Tibial artery (tissue), 4 donors: Measurements from ENCODE around the gene KCNK7.

Experiments
- DNase-seq, 2 donors: peaks; one replicate each; pipeline ENCODE4 v3.0.0-alpha.2; 2019
- H3K27ac ChIP-seq, 2 donors: fragments of 200-600 bp; sonication (generic) in 1 of 2; 1 replicate in 1 of 2; 2 replicates in 1 of 2; pipeline ENCODE4 v1.5.1; 2018 to 2019; ENCODE audit warnings: mild to moderate bottlenecking in 1 of 2
- H3K27me3 ChIP-seq, 2 donors: fragments of 200-600 bp; sonication (generic) in 1 of 2; one replicate each; pipeline versions ENCODE4 v1.5.1 to v1.6.0; 2016 to 2019
- H3K36me3 ChIP-seq, 3 donors: fragments of 200-600 bp; sonication (generic) in 2 of 3; one replicate each; pipeline ENCODE4 v1.5.1; 2016 to 2019; ENCODE audit warnings: mild to moderate bottlenecking in 2 of 3
- H3K4me1 ChIP-seq, 4 donors: fragments of 200-600 bp; sonication (generic) in 2 of 4; 1 replicate in 3 of 4; 2 replicates in 1 of 4; pipeline ENCODE4 v1.5.1; 2016 to 2019
- H3K4me3 ChIP-seq, 2 donors: fragments of 200-600 bp; sonication (generic) in 1 of 2; 1 replicate in 1 of 2; 2 replicates in 1 of 2; pipeline ENCODE4 v1.5.1; 2018 to 2019; ENCODE audit warnings: mild to moderate bottlenecking in 2 of 2
- H3K9me3 ChIP-seq, 3 donors: fragments of 200-600 bp; sonication (generic) in 1 of 3; one replicate each; pipeline ENCODE4 v1.5.1; 2016 to 2019
- CTCF ChIP-seq, 2 experiments: fragments of 200-600 bp in 1 of 2; fragments of 450-650 bp in 1 of 2; IDR thresholded peaks; one replicate each; pipeline ENCODE4 v1.5.1; 2017 to 2019; ENCODE audit warnings: antibody characterized with exemption in 2 of 2, mild to moderate bottlenecking in 1 of 2, moderate library complexity in 1 of 2
- intact Hi-C: fragments of 100-400 bp; cut with DNase I; formaldehyde crosslinking; loops from one replicate; pipeline ENCODE4 v1.15.0; 2023; ENCODE audit warnings: low total_unique reads

The KCNK7 gene

DNA sequence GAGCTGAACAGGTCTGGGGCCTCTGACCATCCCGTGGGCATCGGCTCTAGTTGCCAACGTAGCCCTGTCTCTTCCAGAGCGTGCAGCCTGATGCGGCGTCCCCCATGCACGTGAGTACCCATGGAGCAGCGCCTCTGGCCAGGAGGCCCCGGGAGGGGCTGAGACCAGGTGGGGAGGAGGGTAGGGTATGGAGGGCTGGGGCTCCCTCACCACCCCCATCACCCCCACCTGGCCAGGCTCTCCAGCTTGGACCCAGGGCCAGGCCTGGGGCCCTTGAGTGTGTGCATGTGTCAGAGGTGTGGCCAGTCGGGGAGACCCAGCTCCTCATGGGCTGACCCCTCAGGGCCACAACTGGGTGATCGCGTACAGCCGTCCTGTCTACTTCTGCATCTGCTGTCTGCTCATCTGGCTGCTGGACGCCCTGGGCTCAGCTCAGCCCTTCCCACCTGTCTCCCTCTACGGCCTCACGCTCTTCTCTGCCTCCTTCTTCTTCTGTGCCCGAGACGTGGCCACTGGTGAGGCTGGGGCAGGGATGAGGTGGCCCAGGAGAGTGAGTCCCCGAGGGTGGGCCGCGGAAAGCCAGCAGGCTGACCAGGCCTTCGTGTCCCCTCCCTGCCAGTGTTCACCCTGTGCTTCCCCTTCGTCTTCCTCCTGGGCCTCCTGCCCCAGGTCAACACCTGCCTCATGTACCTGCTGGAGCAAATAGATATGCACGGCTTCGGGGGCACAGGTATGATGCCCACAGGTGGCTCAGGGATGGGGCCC lies 28.4 kb upstream of the KCNK7 start:
- no peaks in the 10 kb centered on the region for H3K9me3 ChIP-seq
- H3K4me3 ChIP-seq: no peak overlapping the region
- peaks cover 72 to 100% (median 95%) of the 10 kb centered on the region in 3 donors for H3K36me3 ChIP-seq
- DNase-seq: peak in 1 of 2 donors; percentile 60
- no peaks in the 10 kb centered on the region for H3K4me1 ChIP-seq
- H3K27ac ChIP-seq: no peak overlapping the region
- H3K27me3 ChIP-seq: no peaks in the 10 kb centered on the region
- no peak for TF ChIP-seq CTCF (IDR thresholded peaks at IDR 0.05)
- intact Hi-C loops: no loop called here

GRCh38 chr11:65623177-65623576 lies 27.6 kb upstream of the KCNK7 start:
- intact Hi-C loops: no loop called here
- H3K4me1 ChIP-seq: peaks cover 0 to 7% (median 0%) of the 10 kb centered on the region in 4 donors
- no peak overlapping the region for H3K4me3 ChIP-seq
- H3K9me3 ChIP-seq: no peaks in the 10 kb centered on the region
- no peaks in the 10 kb centered on the region for H3K27me3 ChIP-seq
- DNase-seq: no peak
- TF ChIP-seq CTCF (IDR thresholded peaks at IDR 0.05): no peak
- no peak overlapping the region for H3K27ac ChIP-seq
- H3K36me3 ChIP-seq: peaks cover 72 to 100% (median 95%) of the 10 kb centered on the region in 3 donors

- no peaks in the 10 kb centered on the region for H3K27me3 ChIP-seq
- no peak for DNase-seq
- intact Hi-C loops: no loop called here
- peaks cover 0 to 16% (median 7%) of the 10 kb centered on the region in 4 donors for H3K4me1 ChIP-seq
- H3K27ac ChIP-seq: no peak overlapping the region
- H3K36me3 ChIP-seq: peaks cover 65 to 100% (median 94%) of the 10 kb centered on the region in 3 donors
- no peak for TF ChIP-seq CTCF (IDR thresholded peaks at IDR 0.05)
- H3K9me3 ChIP-seq: no peaks in the 10 kb centered on the region
- no peak overlapping the region for H3K4me3 ChIP-seq
Observed at GRCh38 chr11:65622011-65622410, 26.4 kb upstream of the KCNK7 start.

GRCh38 chr11:65621460-65621859 lies 25.9 kb upstream of the KCNK7 start:
- Histone ChIP-seq H3K9me3 (no peaks in the 10 kb centered on the region), H3K27me3 (no peaks in the 10 kb centered on the region), H3K4me1 (peaks cover 0 to 21% (median 13%) of the 10 kb centered on the region in 4 donors), H3K36me3 (peaks cover 60 to 98% (median 89%) of the 10 kb centered on the region in 3 donors), H3K27ac (no peak overlapping the region), H3K4me3 (no peak overlapping the region)
- DNase-seq: no peak
- TF ChIP-seq CTCF (IDR thresholded peaks at IDR 0.05): no peak
- intact Hi-C loops: no loop called here

DNA sequence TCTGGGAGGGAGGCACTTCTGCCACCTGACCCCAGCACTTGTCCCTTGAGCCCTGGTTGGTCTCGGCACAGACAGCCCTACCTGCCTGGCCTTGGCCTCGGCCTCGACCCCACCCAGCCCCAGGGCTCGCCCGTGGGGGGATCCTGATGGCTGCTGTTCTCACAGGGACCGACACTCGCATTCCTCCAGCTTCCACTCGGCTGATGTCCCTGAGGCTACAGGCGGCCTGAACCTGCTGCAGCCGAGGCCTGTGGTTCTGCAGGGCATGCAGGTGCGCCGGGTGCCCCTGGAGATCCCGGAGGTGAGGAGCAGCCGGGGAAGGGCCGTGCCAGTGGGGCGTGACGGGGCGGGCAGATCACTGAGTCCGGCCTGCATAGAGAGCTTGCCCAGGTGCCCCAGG lies 25.1 kb upstream of the KCNK7 start:
- H3K9me3 ChIP-seq: no peaks in the 10 kb centered on the region

More for the DNA sequence above, 25.1 kb upstream of the KCNK7 start:
- Histone ChIP-seq H3K27ac (no peak overlapping the region), H3K27me3 (no peaks in the 10 kb centered on the region), H3K4me3 (no peak overlapping the region), H3K36me3 (peaks cover 52 to 90% (median 81%) of the 10 kb centered on the region in 3 donors), H3K4me1 (peaks cover 0 to 25% (median 17%) of the 10 kb centered on the region in 4 donors)
- TF ChIP-seq CTCF (IDR thresholded peaks at IDR 0.05): no peak
- intact Hi-C loops: no loop called here
- DNase-seq: peak in 1 of 2 donors; percentile 66
